ENCODE measurements around the gene ZNF497. TPM values are rescaled to one million over a fixed set of nuclear protein-coding genes. Genes with fewer than 3 reads are reported as not detected.

Gene ZNF497
- total RNA-seq, 1 experiment from 2014 or later: 2.4 TPM

DNA sequence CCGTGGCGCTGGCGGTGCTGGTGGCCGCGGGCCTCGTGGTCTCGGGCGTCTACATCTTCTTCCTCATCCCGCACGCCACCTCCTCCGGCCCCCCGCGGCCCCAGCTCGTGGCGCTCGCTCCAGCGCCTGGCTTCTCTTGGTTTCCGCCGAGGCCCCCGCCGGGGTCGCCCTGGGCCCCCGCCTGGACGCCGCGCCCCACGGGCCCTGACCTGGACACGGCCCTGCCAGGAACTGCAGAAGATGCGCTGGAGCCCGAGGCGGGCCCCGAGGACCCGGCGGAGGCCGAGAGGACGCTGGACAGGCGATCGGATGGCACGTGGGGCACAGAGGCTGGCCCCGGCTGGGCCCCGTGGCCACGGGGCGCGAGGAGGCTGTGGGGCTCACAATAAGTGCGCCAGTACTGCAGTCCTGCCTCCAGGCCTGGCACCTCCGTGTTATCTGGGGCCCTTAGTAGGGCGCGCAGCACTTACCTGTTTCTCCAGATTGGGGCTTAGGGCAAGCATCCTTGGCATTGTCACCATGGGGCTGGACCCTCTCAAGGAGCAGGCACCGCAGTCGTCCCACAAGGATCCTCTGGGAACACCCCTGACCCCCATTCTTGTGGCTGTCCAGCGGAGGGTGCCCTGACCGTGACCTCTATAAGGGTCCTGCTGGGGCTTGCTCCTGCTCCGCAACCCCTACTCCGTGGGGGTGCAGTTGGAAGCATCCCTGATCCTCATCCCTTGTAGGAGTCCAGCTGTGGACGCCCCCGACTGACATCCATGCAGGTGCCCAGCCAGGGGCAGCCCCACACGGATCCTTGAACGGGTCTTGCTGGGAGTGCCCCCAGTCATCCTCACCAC lies 34.4 kb upstream of the ZNF497 start:
- Histone ChIP-seq H4K8ac (replicated peaks; ENCODE audit: insufficient read length, low read depth, low read length) (no peak overlapping the region), H3K9ac (ENCODE audit: extremely low read depth, insufficient read length, low read length) (no peak overlapping the region), H3T11ph (ENCODE audit: low read length) (no peak overlapping the region), H3K27me3 (ENCODE audit: insufficient read depth, low read length) (no peaks in the 10 kb centered on the region; the same call in 1 of the 2 replicates), H2BK5ac (ENCODE audit: insufficient read length, low read length) (no peak overlapping the region), H2BK120ac (ENCODE audit: low read depth, low read length, poor library complexity, severe bottlenecking) (no peak overlapping the region), H3K4me1 (ENCODE audit: insufficient read depth, low read length) (no peaks in the 10 kb centered on the region), H4K91ac (ENCODE audit: insufficient read length, low read depth, low read length) (no peak overlapping the region), H2BK15ac (ENCODE audit: low read depth, low read length) (no peak overlapping the region), H2AK5ac (ENCODE audit: insufficient read length, low read length) (no peak overlapping the region), H3K18ac (ENCODE audit: insufficient read length, low read depth, low read length) (no peak overlapping the region), H3K79me2 (ENCODE audit: insufficient read depth, low read length) (no peaks in the 10 kb centered on the region), H3K79me1 (ENCODE audit: insufficient read depth, low read depth, low read length, poor library complexity, severe bottlenecking) (peaks cover 3% of the 10 kb centered on the region), H2AFZ (ENCODE audit: low read length) (no peak overlapping the region), H3K23ac (ENCODE audit: insufficient read length, low read depth, low read length) (no peak overlapping the region), H2BK12ac (ENCODE audit: insufficient read length, low read depth, low read length) (no peak overlapping the region), H4K5ac (ENCODE audit: insufficient read length, low read depth, low read length) (no peak overlapping the region), H2BK20ac (ENCODE audit: low read depth, low read length, poor library complexity, severe bottlenecking) (no peak overlapping the region), H3K56ac (ENCODE audit: insufficient read length, low read depth, low read length) (no peak overlapping the region), H3K14ac (ENCODE audit: insufficient read depth, low read length) (no peak overlapping the region), H3K4me2 (ENCODE audit: insufficient read depth, insufficient read length, low read length) (no peak overlapping the region), H4K20me1 (ENCODE audit: control insufficient read depth, insufficient read depth, insufficient read length) (peaks cover 5% of the 10 kb centered on the region), H3K9me3 (ENCODE audit: control insufficient read depth, low read depth, low read length) (no peaks in the 10 kb centered on the region), H3K27ac (ENCODE audit: insufficient read length, low read depth, low read length) (no peak overlapping the region), H3K23me2 (ENCODE audit: insufficient read length, low read depth, low read length, poor library complexity, severe bottlenecking) (peaks cover 13% of the 10 kb centered on the region), H3K4ac (ENCODE audit: low read depth, low read length) (no peak overlapping the region)
- no peak for DNase-seq
- no peaks in the 10 kb centered on the region for H3K9me3 Mint-ChIP-seq
- no CpG with 5 or more reads among the region's 58 CpGs for WGBS (ENCODE audit: extremely low coverage, insufficient read length, low lambda C conversion rate)
- H3K4me3 Mint-ChIP-seq: peak overlapping the region in 1 of 2 experiments; percentile 24; a peak in 1 of 5 replicates
- peaks cover 26 to 32% (median 27%) of the 10 kb centered on the region in 3 experiments; a peak in 6 of 7 replicates for H3K36me3 Mint-ChIP-seq (ENCODE audit: insufficient read depth in 1 of 3, low read depth in 3 of 3)
- H3K27me3 Mint-ChIP-seq (ENCODE audit: low read depth): peaks cover 14% of the 10 kb centered on the region
- H3K27ac Mint-ChIP-seq: no peak overlapping the region
- H3K4me1 Mint-ChIP-seq: peaks cover 10 to 16% of the 10 kb centered on the region in 2 experiments
- TF ChIP-seq, protein P1, sequence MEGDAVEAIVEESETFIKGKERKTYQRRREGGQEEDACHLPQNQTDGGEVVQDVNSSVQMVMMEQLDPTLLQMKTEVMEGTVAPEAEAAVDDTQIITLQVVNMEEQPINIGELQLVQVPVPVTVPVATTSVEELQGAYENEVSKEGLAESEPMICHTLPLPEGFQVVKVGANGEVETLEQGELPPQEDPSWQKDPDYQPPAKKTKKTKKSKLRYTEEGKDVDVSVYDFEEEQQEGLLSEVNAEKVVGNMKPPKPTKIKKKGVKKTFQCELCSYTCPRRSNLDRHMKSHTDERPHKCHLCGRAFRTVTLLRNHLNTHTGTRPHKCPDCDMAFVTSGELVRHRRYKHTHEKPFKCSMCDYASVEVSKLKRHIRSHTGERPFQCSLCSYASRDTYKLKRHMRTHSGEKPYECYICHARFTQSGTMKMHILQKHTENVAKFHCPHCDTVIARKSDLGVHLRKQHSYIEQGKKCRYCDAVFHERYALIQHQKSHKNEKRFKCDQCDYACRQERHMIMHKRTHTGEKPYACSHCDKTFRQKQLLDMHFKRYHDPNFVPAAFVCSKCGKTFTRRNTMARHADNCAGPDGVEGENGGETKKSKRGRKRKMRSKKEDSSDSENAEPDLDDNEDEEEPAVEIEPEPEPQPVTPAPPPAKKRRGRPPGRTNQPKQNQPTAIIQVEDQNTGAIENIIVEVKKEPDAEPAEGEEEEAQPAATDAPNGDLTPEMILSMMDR (conservative IDR thresholded peaks at IDR 0.05): no peak
